HEK293 (cell line): ENCODE results near the gene ZFAND6.

Source experiments
- CTCF ChIA-PET: fragments of 350-600 bp; formaldehyde crosslinking; extraction: SDS; loops from one replicate; lab custom pipeline; 2021; ENCODE audit warnings: antibody characterized with exemption; lab: Yijun Ruan, JAX
- POLR2A ChIA-PET: fragments of 300-600 bp; formaldehyde crosslinking; extraction: SDS; loops from one replicate; lab custom pipeline; 2020; ENCODE audit warnings: antibody characterized with exemption, inconsistent platforms; lab: Yijun Ruan, JAX
- H3K27ac ChIP-seq: fragments of 200-500 bp; sonication (Bioruptor generic); 2 replicates; pipeline ENCODE4 v1.5.1; 2014; ENCODE audit warnings: low read depth, low read length, control low read depth, inconsistent platforms; ENCODE audit errors: extremely low read depth
- H3K36me3 ChIP-seq, 2 experiments: fragments of 200-500 bp in 1 of 2; sonication (Bioruptor generic) in 1 of 2; 1 replicate in 1 of 2; 2 replicates in 1 of 2; pipeline ENCODE4 v1.5.1; 2014 to 2017; ENCODE audit warnings: inconsistent platforms in 2 of 2, low read length in 2 of 2; ENCODE audit not compliant: control insufficient read depth in 2 of 2, insufficient read depth in 1 of 2
- H3K4me1 ChIP-seq: fragments of 200-500 bp; sonication (Bioruptor generic); 2 replicates; pipeline ENCODE4 v1.5.1; 2014; ENCODE audit warnings: mild to moderate bottlenecking, low read length, inconsistent platforms; ENCODE audit not compliant: control insufficient read depth, insufficient read depth
- H3K4me3 ChIP-seq: 2 replicates; pipeline ENCODE4 v1.5.1; 2011; ENCODE audit warnings: low read depth, mild to moderate bottlenecking, control low read depth, low read length, moderate library complexity
- H3K9me3 ChIP-seq: fragments of 200-500 bp; sonication (Bioruptor generic); 2 replicates; pipeline ENCODE4 v1.5.1; 2014; ENCODE audit warnings: low read depth, low read length, inconsistent platforms; ENCODE audit not compliant: control insufficient read depth, insufficient read depth
- HOXC10 ChIP-seq: sonication (generic); formaldehyde crosslinking; IDR thresholded peaks from 2 replicates; pipeline ENCODE4 v1.8.1; 2023; ENCODE audit warnings: mild to moderate bottlenecking, missing genetic modification reagents
- IKZF3 ChIP-seq: fragments of 450-650 bp; IDR thresholded peaks from 2 replicates; pipeline ENCODE4 v1.5.0; 2018; ENCODE audit warnings: missing biosample characterization, mild to moderate bottlenecking, missing genetic modification characterization, moderate library complexity
- KLF1 ChIP-seq: fragments of 450-650 bp; formaldehyde crosslinking; IDR thresholded peaks from 2 replicates; pipeline ENCODE4 v1.5.1; 2016; ENCODE audit warnings: missing biosample characterization, missing genetic modification characterization
- KLF7 ChIP-seq: fragments of 450-650 bp; formaldehyde crosslinking; IDR thresholded peaks from 2 replicates; pipeline ENCODE4 v1.5.1; 2016; ENCODE audit warnings: missing biosample characterization, missing genetic modification characterization, borderline replicate concordance
- REPIN1 ChIP-seq: fragments of 450-650 bp; formaldehyde crosslinking; IDR thresholded peaks from 2 replicates; pipeline ENCODE4 v1.5.1; 2017; ENCODE audit warnings: missing biosample characterization, missing genetic modification characterization, low read depth
- SALL2 ChIP-seq: fragments of 450-650 bp; formaldehyde crosslinking; IDR thresholded peaks from 2 replicates; pipeline ENCODE4 v1.5.0; 2017; ENCODE audit warnings: missing biosample characterization, mild to moderate bottlenecking, missing genetic modification characterization, borderline replicate concordance
- SCRT2 ChIP-seq: fragments of 450-650 bp; formaldehyde crosslinking; IDR thresholded peaks from 2 replicates; pipeline ENCODE4 v1.5.1; 2016; ENCODE audit warnings: missing biosample characterization, missing genetic modification characterization
- TCF7L2 ChIP-seq: IDR thresholded peaks from 2 replicates; pipeline ENCODE4 v1.6.1; 2011; ENCODE audit warnings: low read depth, mild to moderate bottlenecking, inconsistent platforms, low read length, moderate library complexity, borderline replicate concordance
- ZNF10 ChIP-seq: fragments of 450-650 bp; formaldehyde crosslinking; IDR thresholded peaks from 2 replicates; pipeline ENCODE4 v1.5.1; 2017; ENCODE audit warnings: missing biosample characterization, missing genetic modification characterization
- ZNF133 ChIP-seq: fragments of 450-650 bp; formaldehyde crosslinking; IDR thresholded peaks from 2 replicates; pipeline ENCODE4 v1.5.1; 2016; ENCODE audit warnings: missing biosample characterization, missing genetic modification characterization
- ZNF184 ChIP-seq: fragments of 450-650 bp; IDR thresholded peaks from 2 replicates; pipeline ENCODE4 v1.5.1; 2018; ENCODE audit warnings: missing biosample characterization, mild to moderate bottlenecking, missing genetic modification characterization
- ZNF19 ChIP-seq: fragments of 450-650 bp; formaldehyde crosslinking; IDR thresholded peaks from 2 replicates; pipeline ENCODE4; 2016; ENCODE audit warnings: missing biosample characterization, missing genetic modification characterization, low read depth
- ZNF202 ChIP-seq: fragments of 450-650 bp; formaldehyde crosslinking; IDR thresholded peaks from 2 replicates; pipeline ENCODE4 v1.5.1; 2016; ENCODE audit warnings: missing biosample characterization, missing genetic modification characterization, borderline replicate concordance
- ZNF214 ChIP-seq: fragments of 450-650 bp; formaldehyde crosslinking; IDR thresholded peaks from 2 replicates; pipeline ENCODE4 v1.5.1; 2017; ENCODE audit warnings: missing biosample characterization, mild to moderate bottlenecking, missing genetic modification characterization, borderline replicate concordance
- ZNF221 ChIP-seq: fragments of 450-650 bp; formaldehyde crosslinking; IDR thresholded peaks from 2 replicates; pipeline ENCODE4 v1.5.1; 2017; ENCODE audit warnings: missing biosample characterization, missing genetic modification characterization, borderline replicate concordance
- ZNF239 ChIP-seq: fragments of 450-650 bp; formaldehyde crosslinking; IDR thresholded peaks from 2 replicates; pipeline ENCODE4 v1.5.1; 2016; ENCODE audit warnings: missing biosample characterization, missing genetic modification characterization
- ZNF292 ChIP-seq: fragments of 450-650 bp; formaldehyde crosslinking; IDR thresholded peaks from 2 replicates; pipeline ENCODE4 v1.5.1; 2016; ENCODE audit warnings: low read depth, missing biosample characterization, missing genetic modification characterization, borderline replicate concordance
- ZNF311 ChIP-seq: fragments of 450-650 bp; formaldehyde crosslinking; IDR thresholded peaks from 2 replicates; pipeline ENCODE4 v1.5.1; 2017; ENCODE audit warnings: missing biosample characterization, missing genetic modification characterization, borderline replicate concordance
- ZNF354C ChIP-seq: fragments of 450-650 bp; formaldehyde crosslinking; IDR thresholded peaks from 2 replicates; pipeline ENCODE4 v1.5.1; 2016; ENCODE audit warnings: missing biosample characterization, missing genetic modification characterization, low read depth, borderline replicate concordance
- ZNF610 ChIP-seq: fragments of 450-650 bp; formaldehyde crosslinking; IDR thresholded peaks from 2 replicates; pipeline ENCODE4 v1.5.1; 2016; ENCODE audit warnings: missing biosample characterization, missing genetic modification characterization, borderline replicate concordance
- ZNF623 ChIP-seq: fragments of 450-650 bp; formaldehyde crosslinking; IDR thresholded peaks from 2 replicates; pipeline ENCODE4 v1.5.1; 2016; ENCODE audit warnings: missing biosample characterization, missing genetic modification characterization
- ZNF624 ChIP-seq: fragments of 450-650 bp; formaldehyde crosslinking; IDR thresholded peaks from 2 replicates; pipeline ENCODE4 v1.5.1; 2017; ENCODE audit warnings: missing biosample characterization, missing genetic modification characterization
- ZNF660 ChIP-seq: fragments of 450-650 bp; IDR thresholded peaks from 2 replicates; pipeline ENCODE4 v1.5.1; 2018; ENCODE audit warnings: missing biosample characterization, mild to moderate bottlenecking, missing genetic modification characterization
- ZNF747 ChIP-seq: fragments of 450-650 bp; formaldehyde crosslinking; IDR thresholded peaks from 2 replicates; pipeline ENCODE4 v1.5.1; 2016; ENCODE audit warnings: missing biosample characterization, missing genetic modification characterization
- TF ChIP-seq, protein P1 (sequence below): fragments of 450-650 bp; formaldehyde crosslinking; IDR thresholded peaks from 2 replicates; pipeline ENCODE4 v1.5.1; 2016; ENCODE audit warnings: missing biosample characterization, missing genetic modification characterization
- TF ChIP-seq, protein P2 (sequence below): fragments of 450-650 bp; formaldehyde crosslinking; IDR thresholded peaks from 2 replicates; pipeline ENCODE4 v1.5.1; 2016; ENCODE audit warnings: missing biosample characterization, missing genetic modification characterization
- TF ChIP-seq, protein P3 (sequence below): fragments of 450-650 bp; formaldehyde crosslinking; IDR thresholded peaks from 2 replicates; pipeline ENCODE4 v1.5.1; 2016; ENCODE audit warnings: missing biosample characterization, missing genetic modification characterization

ZFAND6 gene

DNA sequence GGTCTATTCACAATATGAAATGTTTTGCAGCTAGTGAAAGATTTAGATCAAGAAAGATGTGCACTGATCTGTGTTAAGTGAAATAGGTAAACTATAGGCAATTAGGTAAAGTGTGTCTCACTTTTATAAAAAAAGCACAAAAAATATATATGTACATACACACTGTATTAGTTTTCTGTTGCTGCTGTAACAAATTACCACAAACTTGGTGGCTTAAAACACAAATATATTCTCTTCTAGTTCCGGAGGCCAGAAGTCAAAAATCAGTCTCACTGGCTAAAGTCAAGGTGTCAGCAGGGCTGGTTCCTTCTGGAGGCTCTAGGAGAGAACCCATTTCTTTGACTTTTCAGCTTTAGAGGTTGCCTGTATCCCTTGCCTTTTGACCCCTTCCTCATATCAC, 104.4 kb downstream of the ZFAND6 start:
- Histone ChIP-seq H3K4me1 (no peaks in the 10 kb centered on the region), H3K27ac (no peak overlapping the region), H3K4me3 (no peak overlapping the region), H3K9me3 (no peaks in the 10 kb centered on the region), H3K36me3 (peaks cover 6 to 56% of the 10 kb centered on the region in 2 experiments; a peak in 2 of 3 replicates)
- TF ChIP-seq, protein P1, sequence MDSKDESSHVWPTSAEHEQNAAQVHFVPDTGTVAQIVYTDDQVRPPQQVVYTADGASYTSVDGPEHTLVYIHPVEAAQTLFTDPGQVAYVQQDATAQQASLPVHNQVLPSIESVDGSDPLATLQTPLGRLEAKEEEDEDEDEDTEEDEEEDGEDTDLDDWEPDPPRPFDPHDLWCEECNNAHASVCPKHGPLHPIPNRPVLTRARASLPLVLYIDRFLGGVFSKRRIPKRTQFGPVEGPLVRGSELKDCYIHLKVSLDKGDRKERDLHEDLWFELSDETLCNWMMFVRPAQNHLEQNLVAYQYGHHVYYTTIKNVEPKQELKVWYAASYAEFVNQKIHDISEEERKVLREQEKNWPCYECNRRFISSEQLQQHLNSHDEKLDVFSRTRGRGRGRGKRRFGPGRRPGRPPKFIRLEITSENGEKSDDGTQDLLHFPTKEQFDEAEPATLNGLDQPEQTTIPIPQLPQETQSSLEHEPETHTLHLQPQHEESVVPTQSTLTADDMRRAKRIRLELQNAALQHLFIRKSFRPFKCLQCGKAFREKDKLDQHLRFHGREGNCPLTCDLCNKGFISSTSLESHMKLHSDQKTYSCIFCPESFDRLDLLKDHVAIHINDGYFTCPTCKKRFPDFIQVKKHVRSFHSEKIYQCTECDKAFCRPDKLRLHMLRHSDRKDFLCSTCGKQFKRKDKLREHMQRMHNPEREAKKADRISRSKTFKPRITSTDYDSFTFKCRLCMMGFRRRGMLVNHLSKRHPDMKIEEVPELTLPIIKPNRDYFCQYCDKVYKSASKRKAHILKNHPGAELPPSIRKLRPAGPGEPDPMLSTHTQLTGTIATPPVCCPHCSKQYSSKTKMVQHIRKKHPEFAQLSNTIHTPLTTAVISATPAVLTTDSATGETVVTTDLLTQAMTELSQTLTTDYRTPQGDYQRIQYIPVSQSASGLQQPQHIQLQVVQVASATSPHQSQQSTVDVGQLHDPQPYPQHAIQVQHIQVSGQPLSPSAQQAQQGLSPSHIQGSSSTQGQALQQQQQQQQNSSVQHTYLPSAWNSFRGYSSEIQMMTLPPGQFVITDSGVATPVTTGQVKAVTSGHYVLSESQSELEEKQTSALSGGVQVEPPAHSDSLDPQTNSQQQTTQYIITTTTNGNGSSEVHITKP (tag by site-specific recombination), result no peak
- no peak for TF ChIP-seq HOXC10 (CRISPR knock-in tag)
- no peak for TF ChIP-seq ZNF184 (tag by site-specific recombination)
- TF ChIP-seq ZNF292 (tag by site-specific recombination), result no peak
- TF ChIP-seq ZNF624 (tag by site-specific recombination), result no peak
- no peak for TF ChIP-seq REPIN1
- TF ChIP-seq SALL2, result no peak
- no peak for TF ChIP-seq ZNF202 (tag by site-specific recombination)
- no peak for TF ChIP-seq ZNF221 (tag by site-specific recombination)
- TF ChIP-seq, protein P2, sequence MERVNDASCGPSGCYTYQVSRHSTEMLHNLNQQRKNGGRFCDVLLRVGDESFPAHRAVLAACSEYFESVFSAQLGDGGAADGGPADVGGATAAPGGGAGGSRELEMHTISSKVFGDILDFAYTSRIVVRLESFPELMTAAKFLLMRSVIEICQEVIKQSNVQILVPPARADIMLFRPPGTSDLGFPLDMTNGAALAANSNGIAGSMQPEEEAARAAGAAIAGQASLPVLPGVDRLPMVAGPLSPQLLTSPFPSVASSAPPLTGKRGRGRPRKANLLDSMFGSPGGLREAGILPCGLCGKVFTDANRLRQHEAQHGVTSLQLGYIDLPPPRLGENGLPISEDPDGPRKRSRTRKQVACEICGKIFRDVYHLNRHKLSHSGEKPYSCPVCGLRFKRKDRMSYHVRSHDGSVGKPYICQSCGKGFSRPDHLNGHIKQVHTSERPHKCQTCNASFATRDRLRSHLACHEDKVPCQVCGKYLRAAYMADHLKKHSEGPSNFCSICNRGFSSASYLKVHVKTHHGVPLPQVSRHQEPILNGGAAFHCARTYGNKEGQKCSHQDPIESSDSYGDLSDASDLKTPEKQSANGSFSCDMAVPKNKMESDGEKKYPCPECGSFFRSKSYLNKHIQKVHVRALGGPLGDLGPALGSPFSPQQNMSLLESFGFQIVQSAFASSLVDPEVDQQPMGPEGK (tag by site-specific recombination), result no peak
- no peak for TF ChIP-seq ZNF10 (tag by site-specific recombination)
- no peak for TF ChIP-seq ZNF354C (tag by site-specific recombination)
- no peak for TF ChIP-seq IKZF3 (tag by site-specific recombination)
- TF ChIP-seq, protein P3, sequence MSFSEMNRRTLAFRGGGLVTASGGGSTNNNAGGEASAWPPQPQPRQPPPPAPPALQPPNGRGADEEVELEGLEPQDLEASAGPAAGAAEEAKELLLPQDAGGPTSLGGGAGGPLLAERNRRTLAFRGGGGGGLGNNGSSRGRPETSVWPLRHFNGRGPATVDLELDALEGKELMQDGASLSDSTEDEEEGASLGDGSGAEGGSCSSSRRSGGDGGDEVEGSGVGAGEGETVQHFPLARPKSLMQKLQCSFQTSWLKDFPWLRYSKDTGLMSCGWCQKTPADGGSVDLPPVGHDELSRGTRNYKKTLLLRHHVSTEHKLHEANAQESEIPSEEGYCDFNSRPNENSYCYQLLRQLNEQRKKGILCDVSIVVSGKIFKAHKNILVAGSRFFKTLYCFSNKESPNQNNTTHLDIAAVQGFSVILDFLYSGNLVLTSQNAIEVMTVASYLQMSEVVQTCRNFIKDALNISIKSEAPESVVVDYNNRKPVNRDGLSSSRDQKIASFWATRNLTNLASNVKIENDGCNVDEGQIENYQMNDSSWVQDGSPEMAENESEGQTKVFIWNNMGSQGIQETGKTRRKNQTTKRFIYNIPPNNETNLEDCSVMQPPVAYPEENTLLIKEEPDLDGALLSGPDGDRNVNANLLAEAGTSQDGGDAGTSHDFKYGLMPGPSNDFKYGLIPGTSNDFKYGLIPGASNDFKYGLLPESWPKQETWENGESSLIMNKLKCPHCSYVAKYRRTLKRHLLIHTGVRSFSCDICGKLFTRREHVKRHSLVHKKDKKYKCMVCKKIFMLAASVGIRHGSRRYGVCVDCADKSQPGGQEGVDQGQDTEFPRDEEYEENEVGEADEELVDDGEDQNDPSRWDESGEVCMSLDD, result no peak
- no peak for TF ChIP-seq ZNF610
- no peak for TF ChIP-seq ZNF19 (tag by site-specific recombination)
- POLR2A ChIA-PET, result no interaction called here
- CTCF ChIA-PET, result interaction anchor here (1.2 kb wide), 1 partner anchor 8 kb away, joined by 3 read pairs; no protein-coding TSS in a partner anchor

GRCh38 chr15:80167936-80168335, 108.5 kb downstream of the ZFAND6 start:
- CTCF ChIA-PET, result interaction anchor here (0.9 kb wide), 1 partner anchor 16 kb away, joined by 3 read pairs; no protein-coding TSS in a partner anchor
- Histone ChIP-seq H3K4me1 (no peaks in the 10 kb centered on the region), H3K9me3 (no peaks in the 10 kb centered on the region), H3K36me3 (peaks cover 0 to 32% of the 10 kb centered on the region in 2 experiments; a peak in 2 of 3 replicates), H3K4me3 (no peak overlapping the region), H3K27ac (no peak overlapping the region)
- POLR2A ChIA-PET, result interaction anchor here (0.6 to 0.9 kb wide), 3 partner anchors 107 to 244 kb away, joined by 3 to 4 read pairs (median 4); no protein-coding TSS in a partner anchor
- no peak for TF ChIP-seq ZNF214 (tag by site-specific recombination)
- no peak for TF ChIP-seq ZNF623 (tag by site-specific recombination)
- no peak for TF ChIP-seq SCRT2 (tag by site-specific recombination)
- TF ChIP-seq ZNF354C (tag by site-specific recombination), result no peak
- no peak for TF ChIP-seq ZNF239
- TF ChIP-seq KLF7, result no peak
- no peak for TF ChIP-seq ZNF311 (tag by site-specific recombination)
- no peak for TF ChIP-seq ZNF133 (tag by site-specific recombination)
- TF ChIP-seq TCF7L2, result no peak
- no peak for TF ChIP-seq ZNF747 (tag by site-specific recombination)
- TF ChIP-seq ZNF660 (tag by site-specific recombination), result no peak
- TF ChIP-seq KLF1 (tag by site-specific recombination), result no peak
